ENCODE measurements around the gene ITM2C.

DNA sequence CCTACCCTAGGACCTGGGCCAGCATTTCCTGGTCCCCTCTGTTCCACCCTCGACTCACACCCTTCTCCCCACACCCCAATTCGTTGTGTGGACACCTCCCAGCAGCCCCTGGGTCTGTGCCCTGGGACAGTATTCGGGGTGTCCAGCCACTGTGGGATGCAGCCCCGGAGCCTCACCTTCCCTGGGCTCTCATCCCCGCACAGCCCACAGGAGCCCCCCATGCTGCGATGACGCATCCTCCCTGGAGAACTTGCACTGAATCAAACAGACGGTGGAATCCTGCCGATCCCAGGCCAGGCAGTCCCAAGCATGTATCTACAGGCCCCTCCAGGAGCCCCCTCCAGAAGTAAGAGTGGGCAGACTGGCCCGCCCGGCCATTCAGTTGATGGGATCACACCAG, 9.7 kb downstream of the ITM2C start:
- TF ChIP-seq, protein P1, sequence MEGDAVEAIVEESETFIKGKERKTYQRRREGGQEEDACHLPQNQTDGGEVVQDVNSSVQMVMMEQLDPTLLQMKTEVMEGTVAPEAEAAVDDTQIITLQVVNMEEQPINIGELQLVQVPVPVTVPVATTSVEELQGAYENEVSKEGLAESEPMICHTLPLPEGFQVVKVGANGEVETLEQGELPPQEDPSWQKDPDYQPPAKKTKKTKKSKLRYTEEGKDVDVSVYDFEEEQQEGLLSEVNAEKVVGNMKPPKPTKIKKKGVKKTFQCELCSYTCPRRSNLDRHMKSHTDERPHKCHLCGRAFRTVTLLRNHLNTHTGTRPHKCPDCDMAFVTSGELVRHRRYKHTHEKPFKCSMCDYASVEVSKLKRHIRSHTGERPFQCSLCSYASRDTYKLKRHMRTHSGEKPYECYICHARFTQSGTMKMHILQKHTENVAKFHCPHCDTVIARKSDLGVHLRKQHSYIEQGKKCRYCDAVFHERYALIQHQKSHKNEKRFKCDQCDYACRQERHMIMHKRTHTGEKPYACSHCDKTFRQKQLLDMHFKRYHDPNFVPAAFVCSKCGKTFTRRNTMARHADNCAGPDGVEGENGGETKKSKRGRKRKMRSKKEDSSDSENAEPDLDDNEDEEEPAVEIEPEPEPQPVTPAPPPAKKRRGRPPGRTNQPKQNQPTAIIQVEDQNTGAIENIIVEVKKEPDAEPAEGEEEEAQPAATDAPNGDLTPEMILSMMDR (IDR thresholded peaks at IDR 0.05; ENCODE audit: low read length), result no peak
- TF ChIP-seq EZH2 (IDR thresholded peaks at IDR 0.05; ENCODE audit: borderline replicate concordance, low read length), result no peak

Measured in OCI-LY1 (cell line).